Lung (tissue), 12 donors: ENCODE data around the gene SLCO3A1. TPM values are rescaled to one million over a fixed set of nuclear protein-coding genes. Genes with fewer than 3 reads are reported as not detected.

ENCODE experiments used
- ATAC-seq: fragments of 200-7000 bp; cut with Tn5 transposase; one replicate; pipeline ENCODE4 v1.9.1; 2020; ENCODE audit warnings: moderate number of reproducible peaks; ENCODE audit not compliant: insufficient read depth, low FRiP score
- DNase-seq, 3 donors: peaks; one replicate each; pipeline ENCODE4 v3.0.0-alpha.2; 2013 to 2017
- H3K27ac ChIP-seq, 2 donors: one replicate each; pipeline ENCODE4 v1.5.1; 2013; ENCODE audit warnings: mild to moderate bottlenecking in 2 of 2, moderate library complexity in 2 of 2, control low read depth in 1 of 2, inconsistent platforms in 1 of 2, low read depth in 1 of 2, low read length in 1 of 2
- H3K27me3 ChIP-seq, 3 donors: one replicate each; pipeline ENCODE4 v1.5.1; 2013; ENCODE audit warnings: low read length in 2 of 3; ENCODE audit not compliant: control insufficient read depth in 3 of 3, insufficient read depth in 3 of 3
- H3K36me3 ChIP-seq, 4 donors: one replicate each; pipeline ENCODE4 v1.5.1; 2013; ENCODE audit warnings: low read length in 4 of 4, mild to moderate bottlenecking in 1 of 4, moderate library complexity in 1 of 4; ENCODE audit not compliant: control insufficient read depth in 4 of 4, insufficient read depth in 4 of 4
- H3K4me1 ChIP-seq, 5 donors: one replicate each; pipeline ENCODE4 v1.5.1; 2013; ENCODE audit warnings: low read length in 5 of 5, mild to moderate bottlenecking in 2 of 5, moderate library complexity in 1 of 5; ENCODE audit not compliant: control insufficient read depth in 5 of 5, insufficient read depth in 5 of 5
- H3K4me3 ChIP-seq: one replicate; pipeline ENCODE4 v1.5.1; 2013; ENCODE audit warnings: mild to moderate bottlenecking, control low read depth, moderate library complexity
- H3K9ac ChIP-seq, 2 donors: one replicate each; pipeline ENCODE4 v1.5.1; 2013; ENCODE audit warnings: low read length in 2 of 2, control low read depth in 1 of 2; ENCODE audit not compliant: insufficient read depth in 1 of 2
- H3K9me3 ChIP-seq, 4 donors: one replicate each; pipeline ENCODE4 v1.5.1; 2013; ENCODE audit warnings: low read length in 3 of 4, mild to moderate bottlenecking in 1 of 4, moderate library complexity in 1 of 4; ENCODE audit not compliant: control insufficient read depth in 4 of 4, insufficient read depth in 3 of 4
- CTCF ChIP-seq: IDR thresholded peaks from 2 replicates; pipeline ENCODE4 v1.5.1; 2012; ENCODE audit warnings: mild to moderate bottlenecking; ENCODE audit errors: control extremely low read depth, extremely low read depth
- WGBS, 2 donors: extraction: QIAGEN DNeasy Blood & Tissue Kit; methylation state at CpG; one replicate each; pipeline ENCODE4 v1.1.7; 2013; 5-methylcytosine and 5-hydroxymethylcytosine counted together
- polyA plus RNA-seq, 2 donors: library from polyadenylated mRNA; stranded (reverse); fragments of 200-250 nt; gene quantifications; one replicate each; pipeline ENCODE4 v1.2.1, GENCODE V29; 2013
- total RNA-seq, 2 donors: library from RNA; depleted of rRNA in 1 of 2; stranded (reverse); fragments of >200 nt in 1 of 2; gene quantifications; one replicate each; pipeline ENCODE4 v1.2.1, GENCODE V29; 2014 to 2021
- donor health status: control.
- donor health status: control.
- donor health status: Bipolar disorder and iron deficiency.
- donor health status: healthy.
- donor health status: DM: yes; HTN: yes; CAD: no.

The SLCO3A1 gene
- total and polyA plus RNA-seq, 4 donors = 20.5 to 56.3 (median 33.5) TPM

- DNase-seq = no peak
- Histone ChIP-seq H3K4me1 (peaks cover 3 to 56% (median 12%) of the 10 kb centered on the region in 5 donors), H3K9me3 (no peaks in the 10 kb centered on the region), H3K27ac (no peak overlapping the region), H3K36me3 (peaks cover 0 to 10% (median 2%) of the 10 kb centered on the region in 4 donors), H3K4me3 (no peak overlapping the region), H3K9ac (no peak overlapping the region), H3K27me3 (peaks cover 0 to 2% (median 0%) of the 10 kb centered on the region in 3 donors)
- TF ChIP-seq CTCF = no peak
- no peak for ATAC-seq
- 83 to 90% methylated on average over 11 of the region's 11 CpGs for WGBS, 2 donors
These were observed 255.8 kb downstream of the SLCO3A1 start for GRCh38 chr15:92109191-92109873.

- DNase-seq (no peak), ATAC-seq (no peak)
- H3K36me3 ChIP-seq = peaks cover 0 to 11% (median 0%) of the 10 kb centered on the region in 4 donors
- no peak overlapping the region for H3K9ac ChIP-seq
- H3K27me3 ChIP-seq = peaks cover 0 to 2% (median 0%) of the 10 kb centered on the region in 3 donors
- H3K4me1 ChIP-seq = peaks cover 3 to 54% (median 12%) of the 10 kb centered on the region in 5 donors
- no peak overlapping the region for H3K4me3 ChIP-seq
- no peaks in the 10 kb centered on the region for H3K9me3 ChIP-seq
- peak overlapping the region in 1 of 2 donors; percentile 48 for H3K27ac ChIP-seq
- no peak for TF ChIP-seq CTCF
- 51 to 67% methylated on average over 3 of the region's 3 CpGs for WGBS, 2 donors
These were observed 257.8 kb downstream of the SLCO3A1 start for GRCh38 chr15:92111291-92111690.

- Histone ChIP-seq H3K4me3 (no peak overlapping the region), H3K27ac (no peak overlapping the region), H3K9me3 (no peaks in the 10 kb centered on the region), H3K36me3 (peaks cover 0 to 9% (median 0%) of the 10 kb centered on the region in 4 donors), H3K27me3 (peaks cover 0 to 2% (median 0%) of the 10 kb centered on the region in 3 donors), H3K9ac (no peak overlapping the region), H3K4me1 (peaks cover 3 to 55% (median 12%) of the 10 kb centered on the region in 5 donors)
- WGBS, 2 donors = 97 to 100% methylated on average over 1 of the region's 1 CpG
- no peak for TF ChIP-seq CTCF
- ATAC-seq (no peak), DNase-seq (no peak)
These were observed 258.2 kb downstream of the SLCO3A1 start for GRCh38 chr15:92111751-92112150.
